HG03457 (cell line): ENCODE data around the gene PBOV1.
"Not testable (repeated sequence)": the region's sequence is repeated elsewhere in the genome, so short reads cannot be mapped to it uniquely, and the experiment has no call there.

Experiments
- ATAC-seq: cut with Tn5 transposase; IDR thresholded peaks from one replicate; pipeline ENCODE4 v1.9.1; 2021; ENCODE audit warnings: moderate number of reproducible peaks; ENCODE audit not compliant: unreplicated experiment

The PBOV1 gene

DNA sequence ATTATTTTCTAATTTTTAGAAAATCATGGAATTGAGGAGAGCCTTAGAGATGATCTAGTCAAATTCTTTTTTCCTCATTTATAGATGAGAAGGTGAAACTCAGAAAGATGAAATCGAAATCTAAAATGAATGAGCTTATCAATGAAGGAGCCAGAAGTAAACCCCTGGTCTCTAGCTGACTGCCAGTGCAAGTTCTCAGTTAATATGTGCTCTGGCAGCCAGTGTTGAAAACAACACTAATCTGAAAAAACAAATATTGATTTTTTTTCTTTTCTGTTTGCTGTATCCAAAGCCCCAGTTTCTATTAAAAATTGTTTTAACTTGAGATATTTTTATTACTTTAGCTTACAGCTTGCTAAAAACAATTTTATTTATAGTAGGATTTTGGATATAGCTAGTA is 21.5 kb upstream of the PBOV1 start:
- no peak for ATAC-seq

DNA sequence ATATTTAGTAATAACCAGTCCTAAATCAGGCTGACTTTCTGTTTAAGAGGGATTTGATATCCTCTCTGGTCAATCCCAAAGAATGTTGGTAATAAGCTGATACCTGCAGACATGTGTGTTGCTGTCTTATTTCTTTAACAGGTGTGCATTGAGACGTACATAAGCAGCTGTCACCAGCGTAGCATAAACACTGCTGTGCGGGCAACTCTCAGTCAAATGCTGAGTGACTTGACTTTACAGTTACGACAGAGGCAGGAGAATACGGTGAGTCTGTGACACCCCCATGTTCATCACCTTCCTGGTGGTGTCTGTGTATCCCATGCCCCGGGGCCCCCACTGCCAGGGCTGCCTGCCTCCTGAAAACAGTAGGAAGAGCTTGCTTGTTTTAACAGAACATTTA is 20.1 kb upstream of the PBOV1 start:
- no peak for ATAC-seq

DNA sequence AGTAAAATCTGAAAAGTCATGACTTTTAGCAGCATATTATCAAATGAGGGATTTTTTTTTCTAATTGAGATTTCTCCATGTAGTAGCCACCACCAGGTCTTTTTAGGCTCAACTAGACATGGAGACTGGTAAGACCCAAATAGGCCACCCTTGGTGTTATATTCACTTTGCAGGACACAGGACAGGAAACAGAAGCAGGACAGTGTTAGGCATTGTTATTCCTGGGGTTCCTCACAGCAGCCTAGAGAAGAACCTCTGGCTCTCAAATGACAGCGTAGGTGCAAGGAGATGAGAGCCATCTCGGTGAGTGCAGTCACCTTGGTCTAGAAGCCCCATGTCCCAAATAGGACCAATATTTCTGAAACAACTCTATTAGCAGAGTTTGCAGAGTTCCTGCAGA is 19.2 kb upstream of the PBOV1 start:
- no peak for ATAC-seq

DNA sequence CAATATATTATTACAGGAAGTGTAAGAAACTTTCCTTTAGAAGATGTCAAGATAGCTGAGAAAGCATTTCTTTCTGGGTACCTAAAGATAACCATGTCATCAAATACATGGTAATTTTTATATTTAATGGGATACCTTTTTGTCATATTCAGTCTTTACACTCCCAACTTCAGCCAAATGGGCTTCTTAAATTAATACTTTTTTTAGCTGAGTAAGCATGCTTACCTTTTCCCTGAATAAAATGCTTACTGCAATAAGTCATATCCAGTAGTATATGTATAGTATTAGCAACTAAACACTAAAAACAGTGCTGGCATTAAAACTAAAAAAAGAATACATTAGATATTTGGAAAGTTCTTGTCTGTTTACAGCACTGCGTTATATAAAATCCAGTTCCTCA is 17.4 kb upstream of the PBOV1 start:
- ATAC-seq = no peak

DNA sequence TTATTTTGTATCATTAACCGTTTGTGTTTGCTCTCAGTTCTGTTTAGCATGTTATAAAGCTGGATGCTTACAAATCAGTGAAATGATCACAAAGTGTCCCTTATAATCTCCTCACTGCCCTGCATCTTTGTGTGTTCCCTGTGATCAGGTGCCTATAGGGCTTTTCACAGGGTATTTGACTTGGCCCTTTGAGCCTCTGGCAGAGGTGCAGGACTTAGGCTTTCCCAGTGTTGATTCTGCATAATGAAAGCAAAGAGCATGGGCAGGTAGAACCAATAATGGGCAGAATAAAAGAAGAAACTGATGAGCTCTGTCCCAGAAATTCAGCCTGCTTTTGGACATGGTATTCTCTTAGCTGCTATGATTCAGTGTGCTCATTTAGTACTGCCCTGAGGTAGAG is 16.9 kb upstream of the PBOV1 start:
- no peak for ATAC-seq

DNA sequence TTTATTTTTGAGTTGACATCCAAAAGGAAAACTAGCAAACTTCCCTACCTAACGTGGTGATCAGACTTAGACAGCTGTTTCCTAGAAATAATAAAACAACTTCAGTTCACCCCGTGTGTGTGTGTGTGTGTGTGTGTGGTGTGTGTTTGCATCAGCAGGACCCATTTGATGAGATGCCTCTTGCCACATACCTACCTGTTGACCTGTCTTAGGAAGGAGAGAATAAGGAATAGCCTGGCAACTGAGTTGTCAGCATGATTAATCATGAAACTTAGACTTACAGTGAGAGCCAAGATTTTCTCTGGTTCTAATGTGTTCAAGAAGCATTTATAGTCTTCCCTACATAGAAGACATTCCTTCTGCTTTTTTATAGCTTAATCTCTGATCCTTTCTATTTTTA is 16.1 kb upstream of the PBOV1 start:
- no peak for ATAC-seq

DNA sequence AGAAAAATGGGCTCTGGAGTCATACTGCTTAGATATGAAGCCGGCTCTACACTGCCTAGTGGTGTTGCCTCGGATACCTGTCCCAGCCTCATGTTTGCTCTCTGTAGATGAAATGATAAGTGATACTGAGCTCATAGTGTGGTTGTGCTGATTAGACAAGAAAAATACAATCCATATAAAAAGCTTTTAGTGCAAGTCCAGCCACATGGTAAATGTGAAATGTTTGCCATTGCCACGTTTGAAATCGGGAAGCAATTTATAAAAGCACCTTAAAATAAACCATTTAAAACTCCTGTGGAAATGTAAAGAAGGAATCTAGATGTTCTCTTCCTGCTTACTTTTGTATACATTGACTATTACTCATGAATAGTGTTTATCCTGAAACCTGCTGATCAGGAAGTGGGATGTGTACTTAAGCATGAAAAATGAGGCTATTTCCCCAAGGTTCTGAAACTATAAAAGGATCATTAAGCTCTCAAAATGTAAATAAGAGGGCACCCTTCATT is 13.1 kb upstream of the PBOV1 start:
- no peak for ATAC-seq

DNA sequence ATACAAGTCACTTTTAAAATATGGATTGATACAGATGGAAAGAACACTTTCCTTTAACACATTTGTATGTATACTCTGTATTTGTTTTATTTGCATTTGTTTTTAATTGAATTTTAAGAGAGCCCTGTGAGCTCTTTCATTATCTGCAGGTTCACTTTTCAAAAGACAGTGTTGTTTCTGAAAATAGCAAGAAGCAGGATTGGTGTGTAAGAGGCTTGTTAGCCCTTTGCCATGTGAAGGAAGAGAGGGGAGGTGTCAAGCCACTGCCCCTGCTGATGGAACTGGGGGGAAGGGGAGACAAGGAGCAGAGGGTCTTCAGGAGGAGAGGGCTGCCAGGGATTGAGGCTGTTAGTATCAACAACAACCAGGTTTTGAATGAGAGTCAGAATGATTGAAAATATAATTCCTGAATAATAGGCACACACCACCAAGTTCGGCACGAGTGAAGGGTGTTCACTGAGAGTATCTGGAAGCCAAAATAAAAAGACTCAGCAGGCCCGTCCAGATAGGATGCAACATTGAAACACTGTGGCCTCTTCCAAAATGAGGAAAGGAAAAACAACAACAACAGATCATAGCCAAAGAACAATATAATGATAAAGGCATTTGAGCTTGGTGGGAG is 12.6 kb upstream of the PBOV1 start:
- ATAC-seq = no peak

DNA sequence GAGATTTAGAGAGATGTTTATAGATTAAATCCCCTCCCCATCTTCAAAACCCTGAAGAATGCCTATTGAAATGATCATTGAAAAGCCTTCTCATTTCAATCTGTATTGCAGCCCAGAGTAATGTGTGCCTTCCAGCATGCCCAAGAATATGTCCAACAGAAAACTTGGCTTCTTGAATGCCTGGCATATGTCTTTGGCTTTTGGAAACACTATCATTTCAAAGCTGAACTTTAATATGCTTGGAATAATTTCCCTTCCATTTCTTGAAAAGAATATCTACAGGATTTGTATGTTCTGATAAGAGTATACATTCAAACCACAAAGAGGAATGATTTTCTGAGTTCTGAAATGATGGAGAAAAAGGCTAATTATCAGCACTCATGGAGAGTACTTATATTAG is 11.9 kb upstream of the PBOV1 start:
- ATAC-seq = no peak

DNA sequence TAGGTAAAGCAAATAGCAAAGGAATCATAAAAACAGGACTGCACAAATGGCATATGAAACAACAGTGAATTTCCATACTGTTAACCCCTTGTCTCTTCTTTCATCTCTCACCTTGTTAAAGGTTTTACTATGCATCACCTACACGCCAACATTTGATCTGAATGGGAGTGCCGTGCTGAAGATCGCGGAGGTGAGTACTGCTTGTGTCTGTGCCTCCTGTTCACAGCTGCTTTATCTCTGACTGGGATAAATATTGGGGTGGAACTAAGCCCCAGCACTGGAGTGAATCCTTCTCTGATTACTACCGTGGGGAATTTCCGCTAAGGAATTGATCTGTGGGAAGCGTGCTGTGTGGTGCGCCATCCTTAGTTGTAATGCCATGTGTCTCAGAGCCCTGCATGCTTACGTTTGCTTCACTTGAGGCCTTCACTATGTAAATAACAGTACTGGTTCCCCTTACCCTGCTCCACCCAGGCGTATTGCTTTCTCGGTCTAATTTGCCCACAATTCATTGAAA is 11.4 kb upstream of the PBOV1 start:
- ATAC-seq = no peak

DNA sequence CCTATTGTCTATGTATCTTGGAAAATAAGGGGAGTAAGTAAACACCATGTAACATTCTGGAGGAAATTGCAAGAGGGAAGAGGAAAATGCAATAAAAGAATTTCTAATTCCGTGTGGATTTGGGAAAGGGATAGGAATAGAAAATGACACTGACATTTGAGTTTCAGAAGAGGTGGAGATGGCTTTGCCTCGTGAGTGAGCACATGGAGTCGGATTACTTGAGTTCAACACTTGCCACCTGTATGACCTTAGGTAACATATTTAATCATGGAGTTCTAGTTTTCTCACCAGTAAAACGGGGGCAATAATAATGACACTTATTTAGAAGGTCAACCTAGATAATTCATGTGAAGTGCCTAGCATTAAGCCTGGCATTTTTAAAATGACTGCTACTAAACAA is 10.8 kb upstream of the PBOV1 start:
- no peak for ATAC-seq

DNA sequence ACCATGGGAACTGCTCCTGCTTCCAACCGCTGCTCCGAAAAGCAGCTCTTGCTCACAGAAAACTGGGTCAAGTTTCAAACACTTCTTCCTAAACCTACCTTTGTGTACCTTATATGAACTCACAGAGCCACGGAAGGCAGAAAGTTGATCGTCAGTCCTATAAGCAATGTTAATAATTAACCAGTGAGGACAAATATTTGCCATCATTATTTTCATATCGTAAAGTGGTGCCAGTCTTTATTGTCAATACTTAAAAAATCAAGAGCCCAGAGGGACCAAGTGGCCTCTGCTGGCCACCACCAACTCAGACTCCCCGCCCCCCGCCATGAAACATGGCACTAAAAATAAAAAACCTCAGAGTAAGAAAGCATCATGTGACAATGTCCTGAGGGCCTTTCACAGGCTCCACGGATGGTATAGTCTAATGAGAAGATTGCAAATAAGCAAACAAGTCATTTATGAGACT is 9.1 kb upstream of the PBOV1 start:
- ATAC-seq = no peak

DNA sequence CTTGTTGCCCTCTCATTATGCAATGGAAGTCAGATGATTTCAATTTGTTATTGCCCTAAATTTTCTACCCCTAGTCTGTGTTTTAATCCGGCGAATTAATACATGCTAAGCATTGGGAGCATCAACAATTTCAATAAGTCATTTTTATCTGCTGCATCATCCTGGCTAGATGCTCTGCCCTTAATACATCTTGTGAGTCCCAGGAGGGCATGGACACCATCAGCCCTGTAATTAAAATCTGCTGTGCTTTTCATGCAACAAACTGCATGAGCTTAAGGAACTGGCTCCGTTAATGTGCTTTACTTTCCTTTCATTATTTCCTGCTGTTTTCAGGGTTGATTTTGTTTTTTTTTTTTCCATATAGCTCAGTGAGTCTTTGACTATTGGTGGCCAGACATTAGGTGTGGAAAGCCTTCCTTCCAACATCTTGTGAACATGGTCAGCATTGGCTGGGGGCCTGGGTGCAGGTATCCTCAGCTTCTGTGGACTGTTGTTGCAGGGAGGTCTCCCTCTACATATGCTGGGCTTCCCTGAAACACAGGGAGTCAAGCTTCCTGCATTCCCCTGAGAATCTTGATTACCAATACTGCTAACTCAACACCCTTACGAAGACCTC is 8.5 kb upstream of the PBOV1 start:
- no peak for ATAC-seq

DNA sequence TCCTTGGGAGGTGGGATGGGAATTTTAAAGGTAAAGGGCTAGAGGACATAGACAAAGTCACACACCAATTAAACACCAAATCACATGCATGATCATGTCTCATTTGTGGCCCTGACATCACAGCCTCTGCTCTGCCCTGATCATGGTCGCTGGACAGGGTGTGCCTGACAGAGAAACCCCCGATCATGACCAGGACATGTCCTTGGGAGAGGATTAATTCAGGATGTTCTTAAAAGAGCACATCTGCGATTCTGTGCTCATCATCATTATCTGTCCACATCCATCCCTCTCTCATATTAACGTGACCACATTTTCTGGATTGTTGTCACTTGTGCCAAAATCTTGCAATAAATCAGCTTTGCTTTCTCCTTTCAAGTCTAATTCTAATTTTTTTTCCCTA is 7.7 kb upstream of the PBOV1 start:
- ATAC-seq = no peak

DNA sequence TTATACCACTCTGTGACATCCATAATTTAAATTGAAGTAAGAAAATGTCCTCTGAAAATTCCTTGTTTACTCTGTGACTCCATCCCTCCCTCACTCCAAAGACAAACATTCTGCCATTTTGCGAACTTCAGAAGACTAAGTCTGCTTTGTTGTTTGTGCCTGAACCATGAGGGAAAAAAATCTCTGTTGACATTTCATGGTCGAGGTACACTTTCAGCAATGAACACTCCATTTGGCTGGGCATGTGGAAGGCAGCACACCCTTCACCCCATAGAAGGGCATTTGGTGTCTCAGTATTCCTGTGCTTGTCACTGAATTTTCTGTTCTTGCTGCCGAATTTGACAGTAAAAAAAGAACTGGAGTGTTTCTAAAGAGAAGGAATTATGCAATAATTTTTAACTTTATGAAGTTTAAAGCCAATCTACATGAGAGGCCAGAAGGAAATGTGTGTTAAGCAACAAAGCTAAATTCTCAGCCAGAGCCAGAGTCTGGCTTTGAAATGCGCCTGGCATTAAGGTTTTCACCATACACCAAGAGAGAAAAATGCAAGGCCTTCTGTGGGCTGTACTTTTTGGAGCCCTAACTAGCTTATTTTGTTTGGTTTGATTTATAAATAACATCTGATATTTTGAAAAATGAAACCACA is 4.7 kb upstream of the PBOV1 start:
- no peak for ATAC-seq

DNA sequence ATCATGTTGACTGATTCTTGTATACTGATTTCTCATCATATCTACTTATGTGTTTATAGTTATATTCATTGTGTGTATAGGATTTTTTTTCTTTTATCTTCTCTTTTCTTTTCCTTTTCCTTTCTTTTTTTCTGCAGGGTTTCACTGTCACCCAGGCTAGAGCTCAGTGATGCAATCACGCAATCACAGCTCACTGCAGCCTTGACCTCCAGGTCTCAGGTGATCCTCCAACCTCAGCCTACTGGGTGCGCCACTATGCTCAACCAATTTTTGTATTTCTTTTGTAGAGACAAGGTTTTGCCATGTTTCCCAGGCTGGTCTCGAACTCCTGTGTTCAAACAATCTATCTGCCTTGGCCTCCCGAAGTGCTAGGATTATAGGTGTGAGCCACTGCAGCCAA is 1.6 kb upstream of the PBOV1 start:
- no peak for ATAC-seq

DNA sequence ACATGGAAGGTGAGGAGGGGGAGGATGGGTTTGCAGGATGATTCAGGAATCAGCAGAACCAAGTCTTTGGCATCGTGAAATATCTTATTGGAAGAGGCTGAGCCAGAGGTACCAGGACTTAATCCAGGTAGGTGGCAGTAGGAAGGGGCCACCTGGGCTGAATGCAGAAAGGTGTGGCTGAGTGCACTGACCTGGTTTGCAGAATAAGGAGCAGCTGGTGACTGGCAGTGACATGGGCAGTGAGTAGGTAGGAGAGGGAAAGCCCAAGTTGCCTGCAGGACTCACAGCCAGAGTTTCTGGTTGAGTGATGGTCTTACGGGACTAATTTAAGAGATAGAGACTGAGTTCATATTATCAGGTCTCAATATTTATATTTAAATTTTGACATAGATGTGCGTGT is 1.1 kb upstream of the PBOV1 start:
- ATAC-seq = no peak

DNA sequence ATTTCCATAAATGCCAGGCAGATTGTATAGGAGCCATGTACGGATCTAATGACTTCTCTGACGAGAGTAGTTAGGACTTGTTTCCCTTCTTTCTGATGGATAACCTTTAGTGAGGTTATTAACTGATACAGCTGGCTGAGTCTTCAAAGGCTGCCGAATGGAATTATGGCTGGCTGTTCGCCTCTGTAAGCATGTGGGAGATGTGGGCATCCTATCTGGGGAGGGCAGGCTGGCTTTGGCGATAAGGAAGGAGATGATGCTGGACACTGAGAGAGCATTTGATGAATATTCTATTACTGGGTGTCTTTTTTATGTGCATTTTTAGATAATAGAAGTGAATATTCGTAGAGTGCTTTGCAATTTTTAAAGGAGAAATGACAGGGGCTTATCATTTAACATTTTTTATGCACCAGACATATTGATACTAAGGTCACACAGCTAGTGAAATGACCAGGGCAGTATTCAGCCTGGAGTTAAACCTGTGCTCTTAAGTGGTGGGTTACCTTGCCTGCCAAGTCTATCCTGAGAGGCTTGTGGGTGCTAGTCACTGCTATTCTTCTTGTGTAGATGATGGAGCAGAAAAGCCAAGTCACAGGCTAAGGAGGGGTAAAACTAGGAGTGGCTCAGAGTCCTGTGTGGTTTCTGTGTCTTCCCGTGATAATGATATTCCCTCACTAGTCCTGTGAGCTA is 3.1 kb downstream of the PBOV1 start:
- ATAC-seq = no peak

DNA sequence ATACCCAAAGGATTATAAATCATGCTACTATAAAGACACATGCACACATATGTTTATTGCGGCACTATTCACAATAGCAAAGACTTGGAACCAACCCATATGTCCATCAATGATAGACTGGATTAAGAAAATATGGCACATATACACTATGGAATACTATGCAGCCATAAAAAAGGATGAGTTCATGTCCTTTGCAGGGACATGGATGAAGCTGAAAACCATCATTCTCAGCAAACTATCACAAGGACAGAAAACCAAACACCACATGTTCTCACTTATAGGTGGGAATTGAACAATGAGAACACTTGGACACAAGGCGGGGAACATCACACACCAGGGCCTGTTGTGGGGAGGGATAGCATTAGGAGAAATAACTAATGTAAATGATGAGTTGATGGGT is 5.8 kb downstream of the PBOV1 start:
- not testable (repeated sequence) for ATAC-seq

DNA sequence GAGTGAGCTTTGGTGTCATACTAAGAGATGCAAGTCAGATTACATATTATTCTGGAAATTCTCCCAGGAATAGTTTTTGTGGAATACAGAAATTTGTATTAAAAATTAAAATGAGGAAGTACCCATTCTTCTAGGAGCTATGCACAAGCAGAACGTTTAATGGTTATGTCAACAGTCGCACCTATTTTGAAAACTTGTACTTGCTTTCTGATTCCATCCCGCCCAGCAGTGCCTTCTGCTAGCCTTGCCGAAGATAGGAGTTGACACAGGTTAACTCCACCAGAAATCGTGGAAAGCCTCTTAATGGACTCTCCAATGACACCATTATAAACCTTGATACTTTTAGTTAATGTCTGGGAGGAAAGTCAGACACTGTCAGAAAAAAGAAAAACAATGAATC is 6.7 kb downstream of the PBOV1 start:
- no peak for ATAC-seq

DNA sequence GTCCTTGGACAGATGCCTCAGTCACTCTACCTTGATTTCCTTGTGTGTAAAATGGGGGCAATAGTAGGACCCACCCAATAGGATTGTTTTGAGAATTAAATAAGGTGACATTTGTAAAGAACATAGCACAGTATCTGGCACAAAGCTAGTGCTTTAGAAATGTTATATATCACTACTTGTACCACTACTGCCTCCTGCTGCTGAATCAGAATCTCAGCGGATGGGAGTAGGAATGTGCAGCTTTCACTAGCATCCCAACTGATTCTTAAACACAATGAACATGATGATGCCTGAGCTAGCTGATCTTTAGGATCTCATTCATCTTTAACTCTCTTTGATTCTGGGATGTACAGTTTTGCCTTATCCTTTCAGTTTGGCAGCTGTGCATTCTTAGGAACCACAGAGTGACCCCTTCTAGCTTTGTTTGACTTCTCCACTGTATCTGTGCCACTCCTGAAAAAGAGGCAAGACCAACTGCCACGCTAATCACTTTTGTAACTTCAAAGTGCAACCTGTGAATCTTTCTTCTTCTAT is 7.2 kb downstream of the PBOV1 start:
- ATAC-seq = no peak
